Cardiac fibroblast (primary cell): ENCODE results near the gene POFUT1.

ENCODE experiments used
- DNase-seq, 2 donors: peaks; one replicate each; pipeline versions ENCODE4 v3.0.0 to v3.0.0-alpha.2; 2010; ENCODE audit warnings: low read depth in 2 of 2
- H3K4me3 ChIP-seq, 2 donors: replicated peaks in 1 of 2; 1 replicate in 1 of 2; 2 replicates in 1 of 2; pipeline ENCODE4 v1.5.1; 2011; ENCODE audit warnings: low read depth in 2 of 2, low read length in 2 of 2, mild to moderate bottlenecking in 2 of 2, moderate library complexity in 1 of 2
- TF ChIP-seq, protein P1 (sequence below): IDR thresholded peaks from one replicate; pipeline ENCODE4 v1.5.1; 2011; ENCODE audit warnings: low read depth, mild to moderate bottlenecking, low read length, inconsistent platforms

Gene POFUT1

DNA sequence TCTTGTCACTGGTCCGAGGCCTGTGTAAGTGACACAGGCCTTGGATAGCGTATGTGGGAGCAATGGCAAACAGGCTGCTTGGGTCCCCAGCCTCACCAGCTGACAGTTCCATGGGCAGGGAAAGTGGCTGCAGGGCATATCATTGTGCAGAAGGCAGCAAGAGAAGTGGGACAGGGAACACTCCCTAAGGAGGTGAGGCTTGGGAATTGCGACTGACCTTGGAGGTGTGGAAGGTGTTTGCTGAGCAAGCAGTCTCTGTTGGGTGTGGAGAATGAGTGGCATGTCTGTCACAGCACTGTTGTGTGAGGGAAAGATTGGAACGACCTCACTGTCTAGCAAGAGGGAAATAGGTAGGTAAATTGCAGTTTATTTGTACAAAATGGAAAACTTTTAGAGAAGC is 16.8 kb downstream of the POFUT1 start:
- TF ChIP-seq, protein P1, sequence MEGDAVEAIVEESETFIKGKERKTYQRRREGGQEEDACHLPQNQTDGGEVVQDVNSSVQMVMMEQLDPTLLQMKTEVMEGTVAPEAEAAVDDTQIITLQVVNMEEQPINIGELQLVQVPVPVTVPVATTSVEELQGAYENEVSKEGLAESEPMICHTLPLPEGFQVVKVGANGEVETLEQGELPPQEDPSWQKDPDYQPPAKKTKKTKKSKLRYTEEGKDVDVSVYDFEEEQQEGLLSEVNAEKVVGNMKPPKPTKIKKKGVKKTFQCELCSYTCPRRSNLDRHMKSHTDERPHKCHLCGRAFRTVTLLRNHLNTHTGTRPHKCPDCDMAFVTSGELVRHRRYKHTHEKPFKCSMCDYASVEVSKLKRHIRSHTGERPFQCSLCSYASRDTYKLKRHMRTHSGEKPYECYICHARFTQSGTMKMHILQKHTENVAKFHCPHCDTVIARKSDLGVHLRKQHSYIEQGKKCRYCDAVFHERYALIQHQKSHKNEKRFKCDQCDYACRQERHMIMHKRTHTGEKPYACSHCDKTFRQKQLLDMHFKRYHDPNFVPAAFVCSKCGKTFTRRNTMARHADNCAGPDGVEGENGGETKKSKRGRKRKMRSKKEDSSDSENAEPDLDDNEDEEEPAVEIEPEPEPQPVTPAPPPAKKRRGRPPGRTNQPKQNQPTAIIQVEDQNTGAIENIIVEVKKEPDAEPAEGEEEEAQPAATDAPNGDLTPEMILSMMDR = no peak
- H3K4me3 ChIP-seq = no peak overlapping the region
- DNase-seq = no peak

DNA sequence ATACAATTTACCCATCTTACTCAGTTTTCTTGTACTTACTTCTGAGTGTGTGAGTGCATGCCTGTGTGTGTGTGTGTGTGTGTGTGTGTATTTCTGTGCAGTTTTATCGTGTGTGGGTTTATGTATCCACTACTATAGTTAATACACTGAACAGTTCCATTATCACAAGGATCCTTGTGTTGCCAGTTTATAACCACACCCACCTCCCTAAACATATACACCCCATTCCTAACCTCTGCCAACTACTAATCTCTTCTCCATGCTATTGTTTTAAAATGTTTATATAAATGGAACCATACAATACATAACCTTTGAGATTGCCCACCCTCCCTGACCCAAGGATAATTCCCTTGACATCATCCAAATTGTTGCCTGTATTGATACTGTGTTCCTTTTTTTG is 18.7 kb downstream of the POFUT1 start:
- no peak overlapping the region for H3K4me3 ChIP-seq
- TF ChIP-seq, protein P1 = no peak
- no peak for DNase-seq

DNA sequence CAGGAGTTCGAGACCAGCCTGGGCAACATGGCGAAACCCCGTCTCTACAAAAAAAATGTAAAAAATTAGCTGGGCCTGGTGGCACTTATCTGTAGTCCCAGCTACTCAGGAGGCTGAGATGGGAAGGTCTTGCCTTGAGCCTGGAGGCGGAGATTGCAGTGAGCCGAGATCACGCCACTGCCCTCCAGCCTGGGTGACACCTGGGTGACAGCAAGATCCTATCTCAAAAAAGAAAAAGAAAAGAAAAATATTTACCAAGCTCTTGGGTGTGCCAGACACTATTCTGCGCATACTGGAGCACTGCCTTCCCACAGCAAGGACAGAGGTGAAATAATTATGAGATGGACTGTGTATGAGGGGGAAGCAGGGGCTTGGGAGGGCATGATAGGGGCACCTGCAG is 19.6 kb downstream of the POFUT1 start:
- TF ChIP-seq, protein P1 = no peak
- no peak for DNase-seq
- H3K4me3 ChIP-seq = no peak overlapping the region

DNA sequence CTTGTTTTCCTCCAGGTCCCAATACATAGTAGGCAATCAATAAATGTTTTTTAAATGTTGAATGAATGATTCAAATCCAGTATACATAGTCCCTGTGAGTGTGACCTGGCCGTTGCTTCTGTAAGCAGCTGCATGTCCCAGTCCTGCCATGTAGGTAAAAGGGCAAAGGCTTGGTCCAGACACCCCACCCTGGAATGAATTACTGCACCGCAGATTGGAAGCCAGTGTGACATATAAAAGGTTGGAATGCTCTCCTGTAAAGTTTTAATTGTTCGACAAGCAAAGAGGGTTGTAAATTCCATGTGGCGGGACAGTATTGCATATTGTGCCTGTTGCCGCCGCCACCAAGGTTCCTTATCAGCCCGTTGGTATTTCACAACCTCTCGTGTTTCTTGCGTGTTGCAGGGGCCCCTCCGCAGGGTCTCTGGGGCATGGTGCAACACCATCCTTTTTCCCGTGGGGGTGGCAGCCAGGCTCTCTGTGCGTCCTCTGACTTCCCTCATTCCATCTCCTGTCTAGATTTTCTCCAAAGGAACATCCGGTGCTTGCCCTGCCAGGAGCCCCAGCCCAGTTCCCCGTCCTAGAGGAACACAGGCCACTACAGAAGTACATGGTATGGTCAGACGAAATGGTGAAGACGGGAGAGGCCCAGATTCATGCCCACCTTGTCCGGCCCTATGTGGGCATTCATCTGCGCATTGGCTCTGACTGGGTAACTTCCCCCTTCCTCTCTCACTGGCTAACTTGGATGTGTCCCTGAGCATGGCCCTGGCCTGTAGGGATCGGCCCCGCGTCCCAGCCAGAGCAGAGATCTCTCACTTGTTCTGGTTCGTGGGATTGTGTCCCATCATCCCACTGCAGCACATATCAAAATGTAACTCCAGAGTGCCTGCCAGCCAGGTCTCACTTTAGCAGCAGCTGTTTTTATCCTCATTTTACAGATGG is 20.3 kb downstream of the POFUT1 start:
- peak in 1 of 2 donors; percentile 59 for DNase-seq
- TF ChIP-seq, protein P1 = no peak
- H3K4me3 ChIP-seq = no peak overlapping the region

DNA sequence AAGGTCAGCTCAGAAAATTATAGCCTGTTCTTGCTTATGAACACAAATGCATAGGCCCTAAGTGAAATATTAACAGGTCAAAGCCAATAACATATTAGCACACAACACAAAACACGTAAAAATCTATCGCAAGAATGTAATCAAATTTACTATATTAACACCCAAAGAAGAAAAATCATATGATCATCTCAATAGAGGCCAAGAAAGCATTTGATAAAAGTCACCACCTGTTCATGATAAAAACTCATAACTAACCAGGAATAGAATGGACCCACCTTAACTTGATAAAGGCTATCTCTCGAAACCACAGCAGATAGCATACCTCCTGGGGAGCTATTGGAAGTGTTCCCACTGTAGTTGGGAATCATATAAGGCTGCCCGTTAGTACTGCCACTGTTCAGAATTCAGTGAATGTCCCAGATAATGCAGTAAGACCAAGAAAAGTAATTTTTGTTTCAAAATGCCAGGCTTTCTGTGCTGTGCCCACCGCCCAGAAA is 21.6 kb downstream of the POFUT1 start:
- no peak for DNase-seq
- no peak overlapping the region for H3K4me3 ChIP-seq
- TF ChIP-seq, protein P1 = no peak

DNA sequence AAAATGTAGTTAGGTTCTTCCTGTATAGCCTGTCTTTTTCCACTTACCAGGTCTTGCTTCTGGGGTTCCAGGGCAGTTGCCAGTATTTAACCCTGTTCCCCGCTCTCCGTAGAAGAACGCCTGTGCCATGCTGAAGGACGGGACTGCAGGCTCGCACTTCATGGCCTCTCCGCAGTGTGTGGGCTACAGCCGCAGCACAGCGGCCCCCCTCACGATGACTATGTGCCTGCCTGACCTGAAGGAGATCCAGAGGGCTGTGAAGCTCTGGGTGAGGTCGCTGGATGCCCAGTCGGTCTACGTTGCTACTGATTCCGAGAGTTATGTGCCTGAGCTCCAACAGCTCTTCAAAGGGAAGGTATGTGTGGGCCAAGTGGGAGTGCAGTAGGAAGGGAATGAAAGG is 23.0 kb downstream of the POFUT1 start:
- no peak for DNase-seq
- TF ChIP-seq, protein P1 = no peak
- no peak overlapping the region for H3K4me3 ChIP-seq
